GM23338 (cell line): ENCODE results near the gene MAGI1. TPM values are rescaled to one million over a fixed set of nuclear protein-coding genes. Genes with fewer than 3 reads are reported as not detected.

ENCODE experiments used
- ATAC-seq: fragments of 200-7000 bp; cut with Tn5 transposase; 3 replicates; pipeline ENCODE4 v1.9.1; 2020
- DNase-seq: peaks from one replicate; pipeline ENCODE4 v3.0.0-alpha.2; 2015; ENCODE audit warnings: low spot score
- H2AFZ ChIP-seq: fragments of 200-600 bp; sonication (generic); 2 replicates; pipeline ENCODE4 v1.8.0; 2016; ENCODE audit warnings: antibody characterized with exemption, mild to moderate bottlenecking, moderate library complexity
- H3F3A ChIP-seq: fragments of 200-600 bp; sonication (generic); replicated peaks from 2 replicates; pipeline ENCODE4 v1.8.0; 2017; ENCODE audit warnings: antibody characterized with exemption, mixed run types, low read depth
- H3K27ac ChIP-seq: fragments of 200-600 bp; sonication (generic); 2 replicates; pipeline ENCODE4 v1.6.1; 2016; ENCODE audit warnings: low read depth
- H3K27me3 ChIP-seq: fragments of 200-600 bp; sonication (generic); 2 replicates; pipeline ENCODE4 v1.8.0; 2016; ENCODE audit warnings: mild to moderate bottlenecking, mixed run types, moderate library complexity; ENCODE audit not compliant: insufficient read depth
- H3K36me3 ChIP-seq: fragments of 200-600 bp; sonication (generic); 2 replicates; pipeline ENCODE4 v1.8.0; 2016; ENCODE audit warnings: mild to moderate bottlenecking; ENCODE audit not compliant: insufficient read depth
- H3K4me1 ChIP-seq: fragments of 200-600 bp; sonication (generic); 2 replicates; pipeline ENCODE4 v1.8.0; 2016; ENCODE audit warnings: mild to moderate bottlenecking, moderate library complexity; ENCODE audit not compliant: insufficient read depth
- H3K4me2 ChIP-seq: fragments of 200-600 bp; sonication (generic); 2 replicates; pipeline ENCODE4 v1.7.1; 2017; ENCODE audit warnings: mixed run types
- H3K4me3 ChIP-seq: fragments of 200-600 bp; sonication (generic); 2 replicates; pipeline ENCODE4 v1.6.1; 2016; ENCODE audit warnings: mixed run types
- H3K79me2 ChIP-seq: fragments of 200-600 bp; sonication (generic); replicated peaks from 2 replicates; pipeline ENCODE4 v1.8.0; 2017; ENCODE audit warnings: mild to moderate bottlenecking; ENCODE audit not compliant: insufficient read depth
- H3K9me2 ChIP-seq: fragments of 200-600 bp; sonication (generic); 2 replicates; pipeline ENCODE4 v1.8.0; 2017; ENCODE audit not compliant: insufficient read depth
- H4K20me1 ChIP-seq: fragments of 200-600 bp; sonication (generic); replicated peaks from 2 replicates; pipeline ENCODE4 v1.8.0; 2017; ENCODE audit warnings: mild to moderate bottlenecking; ENCODE audit not compliant: insufficient read depth
- H3K27ac Mint-ChIP-seq: 2 replicates; pipeline ENCODE4 v1.8.0; 2020; ENCODE audit warnings: inconsistent platforms, mild to moderate bottlenecking, moderate library complexity, mixed read lengths
- H3K27me3 Mint-ChIP-seq: 3 replicates; pipeline ENCODE4 v1.8.0; 2022; ENCODE audit warnings: low read depth, mild to moderate bottlenecking, moderate library complexity, mixed read lengths, inconsistent platforms; ENCODE audit not compliant: insufficient read depth, poor library complexity
- H3K36me3 Mint-ChIP-seq: 3 replicates; pipeline ENCODE4 v1.8.0; 2021; ENCODE audit warnings: low read depth, mild to moderate bottlenecking, inconsistent platforms, moderate library complexity, mixed read lengths
- H3K4me1 Mint-ChIP-seq: 3 replicates; pipeline ENCODE4 v1.8.0; 2020; ENCODE audit warnings: mild to moderate bottlenecking, inconsistent platforms, mixed read lengths
- H3K4me3 Mint-ChIP-seq: 3 replicates; pipeline ENCODE4 v1.8.0; 2021; ENCODE audit warnings: moderate library complexity, mild to moderate bottlenecking, inconsistent platforms, mixed read lengths
- H3K9me3 Mint-ChIP-seq: 3 replicates; pipeline ENCODE4 v1.8.0; 2020; ENCODE audit warnings: moderate library complexity, mild to moderate bottlenecking, inconsistent platforms, mixed read lengths
- CREB1 ChIP-seq: fragments of 250-450 bp; sonication (Bioruptor Pico); IDR thresholded peaks from 2 replicates; pipeline ENCODE4 v1.5.0; 2020; ENCODE audit warnings: low read depth, mild to moderate bottlenecking, moderate library complexity
- CTCF ChIP-seq, 2 experiments: fragments of 200-600 bp in 1 of 2; sonication (generic) in 1 of 2; conservative IDR thresholded peaks; 2 replicates each; pipeline versions ENCODE4 v1.5.1 to v1.6.1; 2016 to 2017; ENCODE audit warnings: antibody characterized with exemption in 2 of 2, low read depth in 2 of 2, mild to moderate bottlenecking in 2 of 2, moderate library complexity in 1 of 2
- ETS1 ChIP-seq: IDR thresholded peaks from 2 replicates; pipeline ENCODE4 v1.6.1; 2016; ENCODE audit warnings: antibody characterized with exemption
- EZH2 ChIP-seq: fragments of 200-600 bp; sonication (generic); IDR thresholded peaks from one replicate; pipeline ENCODE4 v1.8.0; 2017; ENCODE audit warnings: antibody characterized with exemption, mild to moderate bottlenecking, low read depth; ENCODE audit not compliant: unreplicated experiment
- JUNB ChIP-seq: IDR thresholded peaks from one replicate; pipeline ENCODE4 v1.6.1; 2016; ENCODE audit warnings: antibody characterized with exemption; ENCODE audit not compliant: unreplicated experiment
- NANOG ChIP-seq: IDR thresholded peaks from 2 replicates; pipeline ENCODE4 v1.6.1; 2016; ENCODE audit warnings: antibody characterized with exemption, borderline replicate concordance
- POLR2AphosphoS5 ChIP-seq: IDR thresholded peaks from 2 replicates; pipeline ENCODE4 v1.6.1; 2016; ENCODE audit warnings: antibody characterized with exemption, low read depth
- REST ChIP-seq: IDR thresholded peaks from one replicate; pipeline ENCODE4 v1.6.1; 2018; ENCODE audit warnings: antibody characterized with exemption; ENCODE audit not compliant: unreplicated experiment
- ZNF114 ChIP-seq: fragments of 250-450 bp; sonication (Bioruptor Pico); IDR thresholded peaks from 2 replicates; pipeline ENCODE4 v1.5.0; 2020; ENCODE audit warnings: mild to moderate bottlenecking, moderate library complexity
- ZNF331 ChIP-seq: fragments of 250-450 bp; sonication (Bioruptor Pico); IDR thresholded peaks from 2 replicates; pipeline ENCODE4 v1.5.0; 2020; ENCODE audit warnings: low read depth, mild to moderate bottlenecking, moderate library complexity
- ZNF462 ChIP-seq: fragments of 250-450 bp; sonication (Bioruptor Pico); IDR thresholded peaks from 2 replicates; pipeline ENCODE4 v1.5.0; 2020; ENCODE audit warnings: mild to moderate bottlenecking, moderate library complexity
- polyA plus RNA-seq: library from polyadenylated mRNA; unstranded; fragments of >200 nt; fragmentation: Nextera tagmentation; extraction: Ambion mirVana; gene quantifications from 2 replicates; pipeline ENCODE4 v1.2.1, GENCODE V29; 2016
- total RNA-seq: library from RNA; depleted of rRNA; stranded (reverse); fragments of >200 nt; shearing (Covaris generic); gene quantifications from 2 replicates; pipeline ENCODE4 v1.2.3, GENCODE V29; 2014

Gene MAGI1
- total and polyA plus RNA-seq, 2 experiments from 2014 or later = 27.4 to 71.2 TPM

GRCh38 chr3:65793495-65794200, 245.1 kb downstream of the MAGI1 start (continued):
- TF ChIP-seq ZNF462 (CRISPR knock-in tag) = no peak
- TF ChIP-seq ETS1 = no peak
- no peak for TF ChIP-seq NANOG

GRCh38 chr3:65788461-65788860, 250.3 kb downstream of the MAGI1 start:
- Mint-ChIP-seq H3K27me3 (peaks cover 4% of the 10 kb centered on the region), H3K4me3 (no peak overlapping the region), H3K36me3 (no peaks in the 10 kb centered on the region), H3K27ac (no peak overlapping the region), H3K9me3 (no peaks in the 10 kb centered on the region), H3K4me1 (peaks cover 14% of the 10 kb centered on the region; the same call in 2 of the 3 replicates)
- no peaks in the 10 kb centered on the region; the same call in 1 of the 2 replicates for H3K4me1 ChIP-seq
- H3K36me3 ChIP-seq = no peaks in the 10 kb centered on the region
- no peaks in the 10 kb centered on the region for H3K27me3 ChIP-seq
- DNase-seq (no peak), ATAC-seq (no peak)
- H3K4me3 ChIP-seq = no peak overlapping the region
- no peak overlapping the region for H3K27ac ChIP-seq
- TF ChIP-seq ZNF331 (no peak), NANOG (no peak), REST (no peak), JUNB (no peak), ZNF114 (CRISPR knock-in tag) (no peak), EZH2 (no peak), POLR2AphosphoS5 (no peak), CTCF (conservative IDR thresholded peaks at IDR 0.05; ENCODE audit: low read depth in 2 of 2) (no peak), CREB1 (CRISPR knock-in tag) (no peak)
- no peaks in the 10 kb centered on the region for H3K9me2 ChIP-seq
- no peak overlapping the region for H2AFZ ChIP-seq
- H3K4me2 ChIP-seq = no peak overlapping the region
- no peaks in the 10 kb centered on the region for H3F3A ChIP-seq
- H4K20me1 ChIP-seq = peaks cover 15% of the 10 kb centered on the region; the same call in 1 of the 2 replicates
- peaks cover 25% of the 10 kb centered on the region for H3K79me2 ChIP-seq
